ENCODE data around the gene MUC5B.
"Not testable (repeated sequence)": the region's sequence is repeated elsewhere in the genome, so short reads cannot be mapped to it uniquely, and the experiment has no call there.

The MUC5B gene

DNA sequence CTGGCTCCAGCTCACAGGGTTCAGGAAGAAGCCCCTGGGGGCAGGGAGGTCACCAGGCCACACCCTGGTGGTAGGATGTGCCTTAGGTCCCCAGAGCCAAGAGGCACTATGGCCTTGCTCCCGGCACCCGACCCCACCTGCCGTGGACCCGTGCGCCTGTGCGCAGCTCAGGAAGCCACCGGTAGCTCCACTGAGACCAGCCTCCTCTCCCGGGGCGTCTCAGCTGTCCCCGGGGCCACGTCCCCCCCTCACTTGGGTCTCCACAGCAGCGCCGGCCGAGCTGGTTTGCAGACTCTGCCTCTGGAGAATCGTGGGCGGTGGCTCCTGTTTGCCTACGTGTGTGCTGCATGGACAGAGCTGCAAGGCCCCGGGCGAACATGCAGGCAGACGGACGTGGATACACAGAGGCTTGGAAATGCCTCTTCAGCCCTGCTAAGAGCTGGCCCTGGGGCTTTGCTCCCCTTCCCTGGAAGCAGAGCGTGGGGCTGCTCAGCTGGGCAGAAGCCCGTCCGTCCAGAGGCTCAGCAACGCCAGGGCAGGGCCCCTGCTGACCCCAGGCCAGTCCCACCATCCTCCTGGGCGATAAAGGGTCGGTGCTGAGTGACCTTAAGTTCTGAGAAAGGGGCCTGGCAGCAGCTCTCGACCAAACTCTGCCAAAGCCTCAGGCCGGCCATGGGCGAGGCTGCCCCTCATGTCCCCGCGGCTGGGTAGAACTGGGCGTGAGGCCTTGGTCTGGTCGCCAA lies 15.3 kb upstream of the MUC5B start:
- Histone ChIP-seq H3K4me3 (ENCODE audit: low read depth in 1 of 2, low read length in 2 of 2) (no peak overlapping the region), H3K27ac (ENCODE audit: low read length) (no peak overlapping the region), H3K36me3 (ENCODE audit: control insufficient read depth in 1 of 2, insufficient read depth in 2 of 2, low read length in 2 of 2) (no peaks in the 10 kb centered on the region), H3K27me3 (ENCODE audit: low read depth, low read length) (no peaks in the 10 kb centered on the region), H3K9me3 (ENCODE audit: control insufficient read depth in 1 of 2, low read length in 2 of 2) (peaks cover 11 to 15% of the 10 kb centered on the region in 2 donors), H3K4me1 (ENCODE audit: control insufficient read depth in 1 of 2, insufficient read depth in 2 of 2, low read length in 2 of 2) (peaks cover 0 to 3% of the 10 kb centered on the region in 2 donors)

DNA sequence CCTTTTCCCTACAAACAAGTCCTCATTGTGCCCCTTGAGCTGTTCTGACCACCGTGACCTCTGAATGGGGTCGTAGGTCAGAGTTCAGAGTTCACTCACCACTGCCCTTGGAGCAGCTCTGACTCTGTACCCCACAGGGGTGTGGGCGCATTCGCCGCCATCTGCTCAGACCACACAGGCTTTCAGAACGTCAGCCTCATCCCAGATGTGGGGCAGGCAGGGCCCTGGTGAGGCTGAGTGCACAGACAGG lies 14.8 kb upstream of the MUC5B start:
- no peaks in the 10 kb centered on the region for H3K27me3 ChIP-seq (ENCODE audit: low read depth, low read length)
- H3K9me3 ChIP-seq (ENCODE audit: control insufficient read depth in 1 of 2, low read length in 2 of 2), result peaks cover 11 to 18% of the 10 kb centered on the region in 2 donors
- H3K36me3 ChIP-seq (ENCODE audit: control insufficient read depth in 1 of 2, insufficient read depth in 2 of 2, low read length in 2 of 2), result no peaks in the 10 kb centered on the region
- H3K4me1 ChIP-seq (ENCODE audit: control insufficient read depth in 1 of 2, insufficient read depth in 2 of 2, low read length in 2 of 2), result peaks cover 0 to 2% of the 10 kb centered on the region in 2 donors
- H3K4me3 ChIP-seq (ENCODE audit: low read depth in 1 of 2, low read length in 2 of 2), result no peak overlapping the region
- H3K27ac ChIP-seq (ENCODE audit: low read length), result no peak overlapping the region

- H3K9me3 ChIP-seq (ENCODE audit: control insufficient read depth in 1 of 2, low read length in 2 of 2), result peaks cover 11 to 18% of the 10 kb centered on the region in 2 donors
- H3K27ac ChIP-seq (ENCODE audit: low read length), result no peak overlapping the region
- H3K27me3 ChIP-seq (ENCODE audit: low read depth, low read length), result no peaks in the 10 kb centered on the region
Measured at GRCh38 chr11:1208394-1209261, 14.2 kb upstream of the MUC5B start.

GRCh38 chr11:1209371-1210057 lies 13.4 kb upstream of the MUC5B start:
- Histone ChIP-seq H3K4me1 (ENCODE audit: control insufficient read depth in 1 of 2, insufficient read depth in 2 of 2, low read length in 2 of 2) (no peaks in the 10 kb centered on the region), H3K4me3 (ENCODE audit: low read depth in 1 of 2, low read length in 2 of 2) (no peak overlapping the region), H3K9me3 (ENCODE audit: control insufficient read depth in 1 of 2, low read length in 2 of 2) (peaks cover 11 to 18% of the 10 kb centered on the region in 2 donors), H3K36me3 (ENCODE audit: control insufficient read depth in 1 of 2, insufficient read depth in 2 of 2, low read length in 2 of 2) (no peaks in the 10 kb centered on the region), H3K27me3 (ENCODE audit: low read depth, low read length) (no peaks in the 10 kb centered on the region), H3K27ac (ENCODE audit: low read length) (no peak overlapping the region)

More at GRCh38 chr11:1208394-1209261, 14.2 kb upstream of the MUC5B start:
- H3K36me3 ChIP-seq (ENCODE audit: control insufficient read depth in 1 of 2, insufficient read depth in 2 of 2, low read length in 2 of 2), result no peaks in the 10 kb centered on the region
- H3K4me1 ChIP-seq (ENCODE audit: control insufficient read depth in 1 of 2, insufficient read depth in 2 of 2, low read length in 2 of 2), result no peaks in the 10 kb centered on the region
- H3K4me3 ChIP-seq (ENCODE audit: low read depth in 1 of 2, low read length in 2 of 2), result no peak overlapping the region

- H3K27me3 ChIP-seq (ENCODE audit: low read depth, low read length), result no peaks in the 10 kb centered on the region
- no peaks in the 10 kb centered on the region for H3K4me1 ChIP-seq (ENCODE audit: control insufficient read depth in 1 of 2, insufficient read depth in 2 of 2, low read length in 2 of 2)
- H3K4me3 ChIP-seq (ENCODE audit: low read depth in 1 of 2, low read length in 2 of 2), result no peak overlapping the region
- H3K36me3 ChIP-seq (ENCODE audit: control insufficient read depth in 1 of 2, insufficient read depth in 2 of 2, low read length in 2 of 2), result no peaks in the 10 kb centered on the region
- H3K27ac ChIP-seq (ENCODE audit: low read length), result no peak overlapping the region
- peaks cover 11 to 18% of the 10 kb centered on the region in 2 donors for H3K9me3 ChIP-seq (ENCODE audit: control insufficient read depth in 1 of 2, low read length in 2 of 2)
Measured at GRCh38 chr11:1211838-1212237, 11.0 kb upstream of the MUC5B start.

DNA sequence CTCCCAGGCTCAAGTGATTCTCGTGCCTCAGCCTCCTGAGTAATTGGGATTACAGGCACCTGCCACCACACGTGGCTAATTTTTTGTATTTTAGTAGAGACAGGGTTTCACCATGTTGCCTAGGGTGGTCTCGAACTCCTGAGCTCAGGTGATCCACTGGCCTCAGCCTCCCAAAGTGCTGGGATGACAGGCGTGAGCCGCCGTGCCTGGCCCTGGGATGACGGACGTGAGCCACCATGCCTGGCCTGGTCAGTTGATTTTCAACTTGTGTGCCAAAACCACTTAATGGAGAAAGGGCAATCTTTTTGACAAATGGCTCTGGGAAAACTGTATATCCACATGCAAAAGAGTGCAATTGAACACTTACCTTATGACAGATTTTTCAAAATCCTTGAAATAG lies 7.0 kb upstream of the MUC5B start:
- H3K4me3 ChIP-seq (ENCODE audit: low read depth in 1 of 2, low read length in 2 of 2), result not testable (repeated sequence)

GRCh38 chr11:1217151-1217550 lies 5.7 kb upstream of the MUC5B start:
- peaks cover 0 to 6% of the 10 kb centered on the region in 2 donors for H3K9me3 ChIP-seq (ENCODE audit: control insufficient read depth in 1 of 2, low read length in 2 of 2)
- H3K27me3 ChIP-seq (ENCODE audit: low read depth, low read length), result no peaks in the 10 kb centered on the region
- H3K36me3 ChIP-seq (ENCODE audit: control insufficient read depth in 1 of 2, insufficient read depth in 2 of 2, low read length in 2 of 2), result no peaks in the 10 kb centered on the region
- H3K4me3 ChIP-seq (ENCODE audit: low read depth in 1 of 2, low read length in 2 of 2), result no peak overlapping the region
- H3K27ac ChIP-seq (ENCODE audit: low read length), result no peak overlapping the region
- no peaks in the 10 kb centered on the region for H3K4me1 ChIP-seq (ENCODE audit: control insufficient read depth in 1 of 2, insufficient read depth in 2 of 2, low read length in 2 of 2)

More for the DNA sequence above, 7.0 kb upstream of the MUC5B start:
- H3K4me1 ChIP-seq (ENCODE audit: control insufficient read depth in 1 of 2, insufficient read depth in 2 of 2, low read length in 2 of 2); H3K36me3 ChIP-seq (ENCODE audit: control insufficient read depth in 1 of 2, insufficient read depth in 2 of 2, low read length in 2 of 2); H3K27me3 ChIP-seq (ENCODE audit: low read depth, low read length); H3K27ac ChIP-seq (ENCODE audit: low read length): not testable (repeated sequence)
- peaks cover 11 to 18% of the 10 kb centered on the region in 2 donors for H3K9me3 ChIP-seq (ENCODE audit: control insufficient read depth in 1 of 2, low read length in 2 of 2)

- no peak overlapping the region for H3K27ac ChIP-seq (ENCODE audit: low read length)
- no peaks in the 10 kb centered on the region for H3K36me3 ChIP-seq (ENCODE audit: control insufficient read depth in 1 of 2, insufficient read depth in 2 of 2, low read length in 2 of 2)
- H3K4me1 ChIP-seq (ENCODE audit: control insufficient read depth in 1 of 2, insufficient read depth in 2 of 2, low read length in 2 of 2), result no peaks in the 10 kb centered on the region
- no peaks in the 10 kb centered on the region for H3K9me3 ChIP-seq (ENCODE audit: control insufficient read depth in 1 of 2, low read length in 2 of 2)
- no peak overlapping the region for H3K4me3 ChIP-seq (ENCODE audit: low read depth in 1 of 2, low read length in 2 of 2)
- H3K27me3 ChIP-seq (ENCODE audit: low read depth, low read length), result no peaks in the 10 kb centered on the region
Measured at GRCh38 chr11:1218256-1218787, 4.5 kb upstream of the MUC5B start.

GRCh38 chr11:1218788-1219445 lies 3.9 kb upstream of the MUC5B start:
- H3K4me3 ChIP-seq (ENCODE audit: low read depth in 1 of 2, low read length in 2 of 2), result no peak overlapping the region
- no peak overlapping the region for H3K27ac ChIP-seq (ENCODE audit: low read length)
- no peaks in the 10 kb centered on the region for H3K4me1 ChIP-seq (ENCODE audit: control insufficient read depth in 1 of 2, insufficient read depth in 2 of 2, low read length in 2 of 2)
- H3K27me3 ChIP-seq (ENCODE audit: low read depth, low read length), result no peaks in the 10 kb centered on the region
- H3K9me3 ChIP-seq (ENCODE audit: control insufficient read depth in 1 of 2, low read length in 2 of 2), result no peaks in the 10 kb centered on the region
- no peaks in the 10 kb centered on the region for H3K36me3 ChIP-seq (ENCODE audit: control insufficient read depth in 1 of 2, insufficient read depth in 2 of 2, low read length in 2 of 2)

DNA sequence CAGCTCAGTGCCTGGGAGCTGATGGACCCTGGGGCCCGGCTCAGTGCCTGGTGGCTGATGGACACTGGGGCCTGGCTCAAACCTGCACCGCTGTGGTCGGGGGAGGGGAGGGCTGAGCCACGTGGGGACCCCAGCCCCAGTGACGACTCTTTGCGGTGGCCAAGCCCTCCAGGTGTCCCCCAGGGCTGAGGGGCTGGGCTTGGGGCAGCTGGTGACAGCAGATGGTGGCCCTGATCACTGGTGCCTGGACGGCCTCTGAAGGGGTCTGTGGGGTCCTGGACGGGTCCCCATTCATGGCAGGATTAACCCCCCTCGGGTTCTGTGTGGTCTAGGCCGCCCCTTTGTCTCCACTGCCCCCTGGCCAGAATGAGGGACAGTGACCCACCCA lies 3.4 kb upstream of the MUC5B start:
- no peaks in the 10 kb centered on the region for H3K27me3 ChIP-seq (ENCODE audit: low read depth, low read length)
- no peaks in the 10 kb centered on the region for H3K36me3 ChIP-seq (ENCODE audit: control insufficient read depth in 1 of 2, insufficient read depth in 2 of 2, low read length in 2 of 2)
- H3K4me1 ChIP-seq (ENCODE audit: control insufficient read depth in 1 of 2, insufficient read depth in 2 of 2, low read length in 2 of 2), result no peaks in the 10 kb centered on the region
- H3K9me3 ChIP-seq (ENCODE audit: control insufficient read depth in 1 of 2, low read length in 2 of 2), result no peaks in the 10 kb centered on the region
- H3K4me3 ChIP-seq (ENCODE audit: low read depth in 1 of 2, low read length in 2 of 2), result no peak overlapping the region
- H3K27ac ChIP-seq (ENCODE audit: low read length), result no peak overlapping the region

Measured in muscle layer of duodenum (tissue), 2 donors.